ENCODE measurements around the gene RUSC1. TPM values are rescaled to one million over a fixed set of nuclear protein-coding genes. Genes with fewer than 3 reads are reported as not detected.
"Not testable (repeated sequence)": the region's sequence is repeated elsewhere in the genome, so short reads cannot be mapped to it uniquely, and the experiment has no call there.

The RUSC1 gene
- total RNA-seq, 3 donors from 2014 or later = 28.1 to 31.9 (median 30.2) TPM

- no peaks in the 10 kb centered on the region for H3K36me3 Mint-ChIP-seq (ENCODE audit: insufficient read depth)
- peak overlapping the region; percentile 82 for H3K4me3 Mint-ChIP-seq
- ATAC-seq = peak in 1 of 2 donors; percentile 0
- H3K27me3 Mint-ChIP-seq (ENCODE audit: low read depth) = no peaks in the 10 kb centered on the region
- peaks cover 27% of the 10 kb centered on the region for H3K4me1 Mint-ChIP-seq (ENCODE audit: low read depth)
- H3K9me3 Mint-ChIP-seq = no peaks in the 10 kb centered on the region
- DNase-seq = no peak
Observed at GRCh38 chr1:155324717-155325602, 4.3 kb downstream of the RUSC1 start.

- H3K27me3 Mint-ChIP-seq (ENCODE audit: low read depth) = no peaks in the 10 kb centered on the region
- H3K4me3 Mint-ChIP-seq = peak overlapping the region; percentile 82
- ATAC-seq (no peak), DNase-seq (no peak)
- H3K9me3 Mint-ChIP-seq = no peaks in the 10 kb centered on the region
- H3K4me1 Mint-ChIP-seq (ENCODE audit: low read depth) = peaks cover 21% of the 10 kb centered on the region
- H3K36me3 Mint-ChIP-seq (ENCODE audit: insufficient read depth) = peaks cover 1% of the 10 kb centered on the region
Observed at GRCh38 chr1:155325603-155325893, 4.9 kb downstream of the RUSC1 start.

- peaks cover 16% of the 10 kb centered on the region for H3K4me1 Mint-ChIP-seq (ENCODE audit: low read depth)
- ATAC-seq (no peak), DNase-seq (no peak)
- H3K36me3 Mint-ChIP-seq (ENCODE audit: insufficient read depth) = peaks cover 7% of the 10 kb centered on the region
- H3K9me3 Mint-ChIP-seq = no peaks in the 10 kb centered on the region
- peak overlapping the region; percentile 63 for H3K4me3 Mint-ChIP-seq
- no peaks in the 10 kb centered on the region for H3K27me3 Mint-ChIP-seq (ENCODE audit: low read depth)
Observed at GRCh38 chr1:155326020-155326526, 5.4 kb downstream of the RUSC1 start.

- no peak for DNase-seq
- Mint-ChIP-seq H3K9me3 (no peaks in the 10 kb centered on the region), H3K27me3 (ENCODE audit: low read depth) (no peaks in the 10 kb centered on the region), H3K4me1 (ENCODE audit: low read depth) (peaks cover 11% of the 10 kb centered on the region), H3K4me3 (no peak overlapping the region), H3K36me3 (ENCODE audit: insufficient read depth) (peaks cover 8% of the 10 kb centered on the region)
- no peak for ATAC-seq
Observed at GRCh38 chr1:155326631-155327037, 5.9 kb downstream of the RUSC1 start.

- Mint-ChIP-seq H3K4me3 (no peak overlapping the region), H3K9me3 (no peaks in the 10 kb centered on the region), H3K4me1 (ENCODE audit: low read depth) (peaks cover 4% of the 10 kb centered on the region), H3K36me3 (ENCODE audit: insufficient read depth) (peaks cover 8% of the 10 kb centered on the region), H3K27me3 (ENCODE audit: low read depth) (no peaks in the 10 kb centered on the region)
- DNase-seq (no peak), ATAC-seq (no peak)
Observed at GRCh38 chr1:155327981-155328380, 7.3 kb downstream of the RUSC1 start.

GRCh38 chr1:155328856-155329255, 8.2 kb downstream of the RUSC1 start:
- not testable (repeated sequence) for H3K27me3 Mint-ChIP-seq (ENCODE audit: low read depth); ATAC-seq; H3K9me3 Mint-ChIP-seq; H3K4me1 Mint-ChIP-seq (ENCODE audit: low read depth); H3K4me3 Mint-ChIP-seq; DNase-seq
- peaks cover 11% of the 10 kb centered on the region for H3K36me3 Mint-ChIP-seq (ENCODE audit: insufficient read depth)

GRCh38 chr1:155329980-155330598, 9.4 kb downstream of the RUSC1 start:
- no peaks in the 10 kb centered on the region for H3K27me3 Mint-ChIP-seq (ENCODE audit: low read depth)
- DNase-seq (no peak), ATAC-seq (no peak)
- no peak overlapping the region for H3K4me3 Mint-ChIP-seq
- peaks cover 11% of the 10 kb centered on the region for H3K36me3 Mint-ChIP-seq (ENCODE audit: insufficient read depth)
- no peaks in the 10 kb centered on the region for H3K9me3 Mint-ChIP-seq
- peaks cover 4% of the 10 kb centered on the region for H3K4me1 Mint-ChIP-seq (ENCODE audit: low read depth)

- H3K9me3 Mint-ChIP-seq = no peaks in the 10 kb centered on the region
- H3K4me1 Mint-ChIP-seq (ENCODE audit: low read depth) = no peaks in the 10 kb centered on the region
- H3K4me3 Mint-ChIP-seq = no peak overlapping the region
- no peaks in the 10 kb centered on the region for H3K27me3 Mint-ChIP-seq (ENCODE audit: low read depth)
- peaks cover 25% of the 10 kb centered on the region for H3K36me3 Mint-ChIP-seq (ENCODE audit: insufficient read depth)
- no peak for DNase-seq
- no peak for ATAC-seq
Observed at GRCh38 chr1:155334962-155335361, 14.3 kb downstream of the RUSC1 start.

GRCh38 chr1:155339515-155340097, 18.9 kb downstream of the RUSC1 start:
- no peaks in the 10 kb centered on the region for H3K9me3 Mint-ChIP-seq
- no peak for ATAC-seq
- no peak overlapping the region for H3K4me3 Mint-ChIP-seq
- H3K36me3 Mint-ChIP-seq (ENCODE audit: insufficient read depth) = peaks cover 36% of the 10 kb centered on the region
- H3K27me3 Mint-ChIP-seq (ENCODE audit: low read depth) = no peaks in the 10 kb centered on the region
- no peaks in the 10 kb centered on the region for H3K4me1 Mint-ChIP-seq (ENCODE audit: low read depth)
- DNase-seq = no peak

GRCh38 chr1:155342842-155343241, 22.1 kb downstream of the RUSC1 start:
- H3K9me3 Mint-ChIP-seq = no peaks in the 10 kb centered on the region
- no peak overlapping the region for H3K4me3 Mint-ChIP-seq
- DNase-seq = no peak
- peaks cover 42% of the 10 kb centered on the region for H3K36me3 Mint-ChIP-seq (ENCODE audit: insufficient read depth)
- no peak for ATAC-seq
- H3K27me3 Mint-ChIP-seq (ENCODE audit: low read depth) = no peaks in the 10 kb centered on the region
- no peaks in the 10 kb centered on the region for H3K4me1 Mint-ChIP-seq (ENCODE audit: low read depth)

GRCh38 chr1:155352631-155353030, 31.9 kb downstream of the RUSC1 start:
- no peaks in the 10 kb centered on the region for H3K9me3 Mint-ChIP-seq
- H3K27me3 Mint-ChIP-seq (ENCODE audit: low read depth) = no peaks in the 10 kb centered on the region
- peaks cover 46% of the 10 kb centered on the region for H3K36me3 Mint-ChIP-seq (ENCODE audit: insufficient read depth)
- DNase-seq (no peak), ATAC-seq (no peak)
- no peaks in the 10 kb centered on the region for H3K4me1 Mint-ChIP-seq (ENCODE audit: low read depth)
- H3K4me3 Mint-ChIP-seq = no peak overlapping the region

- Mint-ChIP-seq H3K4me3 (no peak overlapping the region), H3K4me1 (ENCODE audit: low read depth) (no peaks in the 10 kb centered on the region), H3K9me3 (no peaks in the 10 kb centered on the region), H3K36me3 (ENCODE audit: insufficient read depth) (peaks cover 13% of the 10 kb centered on the region), H3K27me3 (ENCODE audit: low read depth) (no peaks in the 10 kb centered on the region)
- DNase-seq (no peak), ATAC-seq (no peak)
Observed at GRCh38 chr1:155360051-155360450, 39.4 kb downstream of the RUSC1 start.

GRCh38 chr1:155379180-155379579, 58.5 kb downstream of the RUSC1 start:
- peaks cover 27% of the 10 kb centered on the region for H3K36me3 Mint-ChIP-seq (ENCODE audit: insufficient read depth)
- H3K27me3 Mint-ChIP-seq (ENCODE audit: low read depth) = no peaks in the 10 kb centered on the region
- ATAC-seq (no peak), DNase-seq (no peak)
- no peak overlapping the region for H3K4me3 Mint-ChIP-seq
- H3K9me3 Mint-ChIP-seq = no peaks in the 10 kb centered on the region
- H3K4me1 Mint-ChIP-seq (ENCODE audit: low read depth) = no peaks in the 10 kb centered on the region

GRCh38 chr1:155379631-155380090, 59.0 kb downstream of the RUSC1 start:
- ATAC-seq (no peak), DNase-seq (no peak)
- no peaks in the 10 kb centered on the region for H3K9me3 Mint-ChIP-seq
- no peaks in the 10 kb centered on the region for H3K27me3 Mint-ChIP-seq (ENCODE audit: low read depth)
- peaks cover 25% of the 10 kb centered on the region for H3K36me3 Mint-ChIP-seq (ENCODE audit: insufficient read depth)
- no peak overlapping the region for H3K4me3 Mint-ChIP-seq
- no peaks in the 10 kb centered on the region for H3K4me1 Mint-ChIP-seq (ENCODE audit: low read depth)
